Ammon's horn (tissue), 1 donor: ENCODE measurements around the gene KIF18B.

ENCODE experiments used
- DNase-seq: peaks from one replicate; pipeline ENCODE4 v3.0.0-alpha.2; 2016; ENCODE audit warnings: low spot score

The KIF18B gene

DNA sequence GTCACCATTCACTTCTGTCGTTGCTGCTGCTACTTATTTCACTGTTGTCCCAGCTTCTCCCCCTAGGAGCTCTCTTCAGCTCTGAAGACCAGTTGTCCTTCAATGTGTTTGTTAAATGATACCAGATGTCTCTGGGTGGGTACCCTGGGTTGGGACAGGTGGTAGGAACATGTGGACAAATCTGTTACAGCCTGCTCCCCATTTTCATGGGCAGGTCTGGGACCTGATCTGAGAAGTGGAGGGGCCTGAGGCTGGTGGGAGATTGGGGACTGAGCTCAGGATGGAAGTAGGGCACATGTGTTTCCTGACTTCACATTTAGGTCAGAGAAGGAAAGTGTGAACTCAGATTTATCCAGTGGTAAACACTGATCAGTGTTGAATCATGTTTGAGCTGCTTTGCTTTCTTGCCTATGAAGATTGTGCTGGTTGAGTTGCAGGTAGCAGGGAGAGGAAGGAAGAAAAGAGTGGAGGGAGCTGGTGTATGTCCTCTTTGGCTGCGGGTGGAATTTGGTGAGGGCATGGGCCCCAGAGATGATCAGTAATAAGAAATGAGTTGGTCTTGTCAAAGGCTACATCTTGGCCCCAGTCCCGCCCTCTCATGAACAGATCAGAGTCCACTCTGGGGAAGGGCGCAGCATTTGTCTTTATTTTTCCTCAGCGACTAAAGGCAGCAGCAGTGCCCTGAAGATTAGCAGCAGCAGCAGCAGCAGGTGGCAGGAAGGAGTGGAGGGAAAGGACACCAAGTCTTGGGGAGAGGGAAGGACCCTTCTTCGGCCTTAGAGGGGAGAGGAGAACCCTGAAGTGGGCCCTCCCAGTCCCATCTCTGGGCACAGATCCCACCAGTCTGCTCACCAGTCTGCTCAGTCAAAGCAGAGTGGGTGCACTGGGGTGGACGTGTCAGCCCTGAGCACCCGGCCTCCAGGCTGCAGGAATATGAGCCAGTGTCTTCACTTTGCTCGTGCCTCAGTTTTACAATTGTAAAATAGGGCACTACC is 42.3 kb downstream of the KIF18B start:
- DNase-seq = no peak

DNA sequence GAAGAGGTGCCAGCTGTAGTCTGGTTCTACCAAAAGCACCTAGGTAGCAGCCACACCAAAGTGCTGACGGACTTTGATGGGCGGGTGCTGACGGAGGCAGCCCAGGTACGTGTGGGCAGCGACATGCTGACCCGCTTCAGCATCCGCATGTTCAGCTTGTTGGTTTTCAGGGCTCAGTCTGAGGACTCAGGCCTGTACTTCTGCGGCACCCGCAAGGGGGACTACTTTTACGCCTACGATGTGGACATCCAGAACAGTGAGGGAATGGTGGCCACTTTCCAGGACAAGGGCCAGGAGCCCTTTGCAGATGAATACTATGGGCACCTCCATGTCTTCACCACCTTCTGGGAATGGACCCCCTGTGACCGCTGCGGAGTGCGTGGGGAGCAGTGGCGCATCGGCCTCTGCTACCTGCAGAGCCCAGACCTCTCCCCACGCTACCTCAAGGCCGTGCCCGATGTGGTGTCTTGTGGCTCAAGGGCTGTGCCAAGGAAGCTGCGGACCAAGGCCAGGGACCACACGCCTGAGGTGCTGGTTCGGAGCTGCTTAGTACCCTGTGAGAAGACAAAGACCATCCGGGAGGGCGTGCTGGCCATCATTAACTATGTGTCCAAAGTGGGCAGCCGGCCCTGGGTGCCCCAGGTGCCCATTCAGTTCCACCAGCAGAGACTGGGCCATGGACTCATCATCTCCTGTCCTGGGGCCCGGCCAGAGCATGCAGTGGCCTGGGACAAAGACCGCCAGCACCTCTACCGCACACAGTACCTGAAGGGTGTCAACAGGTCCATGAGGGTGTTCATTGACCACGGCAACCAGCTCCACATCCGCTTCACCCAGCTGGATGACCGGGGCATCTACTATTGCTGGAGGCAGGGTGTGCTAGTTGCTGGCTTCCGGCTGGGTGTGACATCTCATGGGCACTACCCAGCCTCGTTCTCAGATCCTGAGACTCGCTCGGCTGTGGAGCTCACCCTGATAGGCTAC is 43.3 kb downstream of the KIF18B start:
- DNase-seq = peak; percentile 50

DNA sequence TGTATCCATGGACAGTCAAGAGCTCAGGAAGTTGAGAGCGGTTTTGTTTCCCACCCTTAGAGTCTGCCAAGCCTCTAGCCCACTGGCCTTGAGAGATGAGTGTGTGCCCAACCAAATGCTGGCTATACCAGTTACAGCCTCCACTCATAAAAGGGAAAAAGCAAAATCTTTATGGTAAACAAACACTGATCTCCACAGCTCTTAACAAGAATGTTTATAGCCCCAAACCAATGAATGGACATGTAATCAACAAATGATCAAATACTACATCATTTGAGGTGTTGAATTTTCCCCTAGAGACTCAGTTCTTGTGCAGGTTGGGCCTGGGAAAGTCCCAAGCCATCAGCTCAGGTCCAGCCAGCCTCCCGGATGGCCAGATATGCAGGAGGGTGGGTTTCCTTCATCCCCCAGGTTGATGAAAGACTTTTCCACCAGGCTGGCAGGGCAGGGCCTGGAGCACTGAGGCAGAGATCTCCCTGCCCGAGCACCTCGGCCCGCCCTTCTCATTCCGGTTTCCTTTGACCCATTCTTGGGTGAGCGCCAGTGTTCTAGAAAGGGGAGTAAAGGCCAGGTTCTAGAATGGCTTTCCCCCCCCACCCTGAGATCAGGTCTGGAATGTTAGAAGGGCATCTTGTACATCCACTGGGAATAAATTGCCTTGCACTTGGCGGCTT is 44.4 kb downstream of the KIF18B start:
- DNase-seq = no peak

DNA sequence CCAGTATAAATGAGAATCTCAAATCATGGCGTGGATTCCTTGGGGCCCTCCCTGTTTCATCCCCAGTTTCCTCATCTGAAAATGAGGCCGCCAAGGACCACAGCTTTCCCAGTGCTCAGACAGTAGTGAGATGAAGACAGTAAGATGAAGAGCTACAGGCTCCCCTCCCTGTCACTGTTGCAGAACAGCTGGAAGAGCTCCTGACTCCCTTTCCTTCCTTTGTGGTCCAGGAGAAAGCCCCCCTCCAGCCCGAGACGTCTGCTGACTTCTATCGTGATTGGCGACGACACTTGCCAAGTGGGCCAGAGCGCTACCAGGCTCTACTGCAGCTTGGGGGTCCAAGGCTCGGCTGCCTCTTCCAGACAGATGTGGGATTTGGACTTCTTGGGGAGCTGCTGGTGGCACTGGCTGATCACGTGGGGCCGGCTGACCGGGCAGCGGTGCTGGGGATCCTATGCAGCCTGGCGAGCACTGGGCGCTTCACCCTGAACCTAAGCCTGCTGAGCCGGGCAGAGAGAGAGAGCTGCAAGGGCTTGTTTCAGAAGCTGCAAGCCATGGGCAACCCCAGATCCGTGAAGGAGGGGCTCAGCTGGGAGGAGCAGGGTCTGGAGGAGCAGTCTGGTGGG is 45.3 kb downstream of the KIF18B start:
- DNase-seq = no peak

DNA sequence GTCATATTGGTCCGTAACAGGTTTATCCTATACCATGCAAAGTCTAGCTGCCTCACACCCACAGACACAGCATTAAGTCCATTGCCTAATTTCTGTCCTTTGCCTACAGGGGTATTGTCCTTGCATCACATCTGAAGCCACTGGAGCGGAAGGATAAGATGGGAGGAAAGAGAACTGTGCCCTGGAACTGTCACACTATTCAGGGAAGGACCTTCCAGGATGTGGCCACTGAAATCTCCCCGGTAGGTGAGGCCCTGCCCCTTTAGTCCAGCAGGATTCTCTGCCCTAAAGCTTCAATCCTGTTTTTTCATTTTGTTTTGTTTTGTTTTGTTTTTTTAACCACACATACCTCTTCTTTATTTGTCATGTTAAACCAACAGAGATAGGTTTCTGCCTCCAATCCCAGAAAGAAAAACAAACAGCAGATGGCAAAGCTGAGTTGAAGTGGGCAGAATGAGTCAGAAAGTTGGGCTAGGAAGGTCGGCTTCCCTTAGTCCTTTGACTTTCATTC is 46.1 kb downstream of the KIF18B start:
- DNase-seq = no peak

DNA sequence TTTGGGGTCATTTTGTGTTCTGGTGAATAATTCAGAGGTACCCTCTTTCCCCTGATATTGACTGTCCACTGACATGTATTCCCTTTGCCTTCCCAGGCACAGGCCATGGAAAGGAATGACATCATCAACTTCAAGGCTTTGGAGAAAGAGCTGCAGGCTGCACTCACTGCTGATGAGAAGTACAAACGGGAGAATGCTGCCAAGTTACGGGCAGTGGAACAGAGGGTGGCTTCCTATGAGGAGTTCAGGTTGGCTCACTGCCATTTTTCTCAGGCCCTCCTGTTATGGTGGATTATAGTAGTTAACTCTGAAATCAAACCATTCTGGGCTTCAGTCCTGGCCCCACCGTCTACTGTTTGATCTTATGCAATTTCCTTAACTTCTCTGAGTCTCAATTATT is 46.7 kb downstream of the KIF18B start:
- DNase-seq = no peak

DNA sequence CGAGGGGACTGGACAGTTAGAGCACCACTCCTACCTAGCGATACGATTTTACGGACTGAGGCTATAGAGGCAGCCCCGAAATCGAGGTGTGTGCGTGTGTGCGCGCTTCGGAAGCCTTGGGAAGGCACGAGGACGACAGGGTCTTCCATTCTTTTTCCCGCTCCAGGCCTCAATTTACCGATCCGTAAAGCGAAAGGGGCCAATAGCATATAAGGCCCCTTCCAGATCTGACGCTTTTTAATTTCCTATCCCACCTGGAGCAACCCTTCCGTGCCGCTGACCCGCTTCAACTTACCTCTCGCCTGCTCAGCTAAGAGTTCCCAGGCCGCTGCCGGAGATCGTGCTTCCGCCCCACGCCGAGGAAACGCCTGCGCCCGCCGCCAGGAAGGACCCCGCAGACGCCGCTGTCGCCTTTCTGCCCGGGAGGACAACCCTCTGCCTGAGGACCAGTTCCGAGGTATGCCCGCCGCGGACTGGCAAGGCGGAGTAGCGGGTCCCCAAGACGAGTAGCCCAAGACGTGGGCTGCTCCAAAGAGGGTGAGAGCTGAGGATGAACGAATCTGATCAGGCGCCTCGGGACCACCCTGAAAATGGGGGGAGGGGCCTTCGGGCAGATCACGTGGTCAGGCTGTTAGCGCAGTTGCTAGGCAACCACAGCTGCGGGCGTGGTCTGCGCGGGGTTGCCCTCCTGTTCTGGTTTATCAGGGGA is 48.3 kb downstream of the KIF18B start, which contains the start of gene EFTUD2:
Gene EFTUD2 (minus strand): TSS at position 372 of the 709 bp plus-strand sequence. CDS start 4,924 bp downstream, outside the sequence.
- DNase-seq = peak; percentile 93

DNA sequence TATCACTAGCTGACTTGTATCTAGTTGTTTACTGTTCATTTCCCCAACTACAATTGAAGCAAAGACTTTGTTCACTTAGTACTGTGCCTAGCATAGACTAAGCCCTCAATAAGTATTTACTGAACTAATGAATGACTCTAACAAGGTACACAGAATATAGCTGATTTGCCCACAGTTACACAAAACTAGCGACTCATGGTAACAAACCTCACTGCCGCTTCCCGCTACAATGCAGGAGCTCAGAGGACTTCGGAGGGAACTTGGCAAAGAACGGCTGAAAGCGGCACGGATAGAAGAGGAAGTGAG is 48.9 kb downstream of the KIF18B start:
- no peak for DNase-seq

DNA sequence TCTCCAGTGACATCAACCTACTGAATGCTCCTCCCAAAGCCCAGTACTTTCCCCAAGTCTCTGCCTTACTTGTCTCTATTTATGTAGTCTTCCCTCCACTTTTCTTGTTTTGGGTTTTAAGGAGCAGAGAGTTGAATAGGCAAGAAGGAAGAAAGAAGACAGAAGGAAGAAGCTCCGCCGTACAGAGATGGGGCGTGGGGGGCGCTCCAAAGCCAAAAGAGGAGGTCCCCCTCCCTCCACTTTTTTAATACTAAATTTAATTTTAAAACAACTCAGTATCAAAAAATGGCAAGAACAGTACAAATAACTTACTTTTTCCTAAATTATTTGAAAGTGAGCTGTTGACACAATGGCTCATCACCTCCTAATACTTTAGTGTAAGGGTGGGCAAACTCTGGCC is 52.9 kb downstream of the KIF18B start:
- DNase-seq = no peak

DNA sequence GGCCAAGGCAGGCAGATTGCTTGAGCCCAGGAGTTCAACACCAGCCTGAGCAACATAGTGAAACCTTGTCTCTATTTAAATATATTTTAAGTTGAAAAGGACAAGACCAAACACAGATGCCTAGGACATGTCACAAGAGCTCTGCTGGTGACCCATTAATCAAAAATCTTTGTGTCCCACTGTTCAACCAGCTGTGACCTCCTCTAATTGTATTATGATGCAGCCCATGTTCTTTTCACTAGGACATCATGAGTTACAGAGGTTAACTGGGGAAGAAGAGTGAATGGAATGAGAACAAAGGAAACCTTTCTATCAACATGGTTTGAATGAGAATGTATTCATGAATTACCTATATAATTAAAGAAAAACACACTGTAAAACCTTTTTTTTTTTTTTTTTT is 55.3 kb downstream of the KIF18B start:
- DNase-seq = no peak

DNA sequence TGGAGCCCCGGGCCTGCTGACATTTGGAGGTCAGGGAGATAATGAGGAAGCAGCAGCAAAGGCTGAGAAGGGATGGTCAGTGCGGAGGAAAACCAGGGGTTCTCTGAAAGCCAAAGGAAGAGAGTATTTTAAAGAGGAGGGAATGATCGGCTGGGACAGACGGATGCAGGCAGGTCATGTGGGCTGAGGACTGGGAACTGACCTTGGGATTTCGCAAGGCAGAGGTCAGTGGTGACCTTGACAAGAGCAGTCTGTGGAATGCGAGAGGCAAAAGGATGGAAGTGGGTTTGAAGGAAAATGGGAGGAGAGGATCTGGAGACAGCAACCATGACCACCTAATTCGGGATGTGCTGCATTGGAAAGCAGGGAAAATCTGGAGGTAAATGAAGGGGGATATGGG is 58.6 kb downstream of the KIF18B start:
- DNase-seq = no peak

DNA sequence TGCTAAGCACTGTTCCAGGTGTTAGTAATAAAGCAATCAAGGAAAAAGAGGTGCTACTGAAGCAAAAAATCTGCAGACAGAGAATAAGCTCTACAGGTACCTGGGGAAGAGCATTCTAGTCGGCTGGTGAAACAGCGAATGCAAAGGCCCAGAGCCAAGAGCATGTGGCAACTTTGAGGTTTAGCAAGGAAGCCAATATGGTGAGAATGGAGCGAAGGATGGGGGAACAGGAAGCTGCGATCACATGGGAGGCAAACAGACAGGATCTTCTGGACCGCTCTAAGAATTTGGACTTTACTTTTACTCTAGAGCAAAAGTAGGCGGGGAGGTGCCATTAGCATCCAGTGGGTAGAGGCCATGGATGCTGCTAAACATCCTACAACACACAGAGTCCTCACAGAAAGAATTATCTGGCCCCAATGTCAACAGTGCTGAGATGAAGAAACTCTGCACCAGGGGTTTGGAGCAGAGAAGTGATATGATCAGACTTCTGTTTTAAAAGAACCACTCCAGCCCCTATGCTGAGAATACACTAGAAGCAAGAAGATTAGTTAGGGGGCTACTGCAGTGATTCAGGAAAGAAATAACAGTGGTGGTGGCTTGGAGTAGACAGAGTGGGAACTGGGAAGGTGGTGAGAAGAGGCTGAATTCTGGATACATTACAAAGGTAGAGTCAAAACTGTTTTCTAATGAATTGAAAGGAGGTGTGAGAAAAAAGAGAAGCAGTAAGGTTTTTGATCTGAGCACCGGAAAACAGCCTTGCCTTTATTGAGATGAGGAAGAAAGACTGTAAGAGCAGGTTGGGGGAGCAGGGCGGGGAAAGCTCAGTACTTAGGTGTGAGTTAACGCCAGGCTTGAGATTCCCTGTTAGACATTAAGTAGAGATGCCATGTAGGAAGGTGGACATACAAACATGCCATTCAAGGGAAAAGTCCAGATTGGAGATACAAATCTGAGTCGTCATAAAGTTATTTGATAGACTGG is 59.3 kb downstream of the KIF18B start:
- no peak for DNase-seq

DNA sequence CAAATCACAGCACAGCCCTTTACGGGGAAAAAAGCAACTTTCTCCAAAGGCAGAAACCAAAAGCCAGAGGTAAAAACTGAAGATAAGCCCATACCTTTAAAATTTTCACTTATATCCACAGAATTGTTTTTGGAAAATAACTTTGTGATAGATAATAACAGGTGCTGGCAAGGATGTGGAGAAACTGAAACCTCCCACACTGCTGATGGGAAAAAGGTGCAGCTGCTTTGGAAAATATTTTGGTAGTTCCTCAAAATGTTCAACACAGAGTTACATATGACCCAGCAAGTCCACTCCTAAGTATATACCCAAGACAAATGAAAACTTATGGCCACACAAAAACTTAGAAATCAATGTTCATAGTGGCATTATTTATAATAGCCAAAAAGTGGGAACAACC is 60.6 kb downstream of the KIF18B start:
- no peak for DNase-seq

DNA sequence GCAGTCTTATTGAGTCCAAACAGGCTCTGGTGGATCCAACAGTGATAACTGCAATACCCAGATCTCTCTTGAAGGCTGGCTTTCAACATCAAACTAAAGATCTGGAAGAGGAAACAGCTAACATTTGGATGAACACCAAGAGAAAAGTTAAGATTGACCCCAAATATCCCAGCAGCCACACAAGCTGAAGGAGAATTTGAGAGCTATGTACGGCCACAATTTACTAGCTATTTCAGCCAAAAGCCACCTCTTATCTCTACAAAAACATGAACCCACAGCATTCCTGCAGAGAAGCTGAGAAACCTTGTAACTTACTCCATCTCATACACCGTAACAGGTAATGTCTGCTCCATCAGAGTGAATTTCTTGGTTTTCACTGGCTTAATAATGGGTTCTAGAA is 62.6 kb downstream of the KIF18B start:
- DNase-seq = no peak

DNA sequence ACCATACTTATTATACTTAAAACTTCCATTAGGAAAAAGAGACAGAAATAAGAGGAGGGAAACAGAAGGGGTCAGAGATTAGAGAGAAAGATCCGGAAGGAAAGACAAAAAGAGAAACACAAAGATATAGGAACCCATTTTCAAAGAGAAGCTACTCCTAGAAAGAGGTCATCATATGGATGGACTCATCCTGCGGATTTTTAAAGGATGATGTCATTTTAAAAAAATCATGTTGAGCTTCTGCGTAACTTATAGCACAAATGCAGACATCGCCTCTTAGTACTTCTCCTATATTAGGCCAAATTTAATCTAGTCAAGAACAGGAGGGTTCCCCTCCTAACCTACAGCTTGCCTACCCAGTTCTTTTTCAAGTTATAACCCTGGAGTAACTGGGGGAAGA is 66.4 kb downstream of the KIF18B start:
- no peak for DNase-seq

DNA sequence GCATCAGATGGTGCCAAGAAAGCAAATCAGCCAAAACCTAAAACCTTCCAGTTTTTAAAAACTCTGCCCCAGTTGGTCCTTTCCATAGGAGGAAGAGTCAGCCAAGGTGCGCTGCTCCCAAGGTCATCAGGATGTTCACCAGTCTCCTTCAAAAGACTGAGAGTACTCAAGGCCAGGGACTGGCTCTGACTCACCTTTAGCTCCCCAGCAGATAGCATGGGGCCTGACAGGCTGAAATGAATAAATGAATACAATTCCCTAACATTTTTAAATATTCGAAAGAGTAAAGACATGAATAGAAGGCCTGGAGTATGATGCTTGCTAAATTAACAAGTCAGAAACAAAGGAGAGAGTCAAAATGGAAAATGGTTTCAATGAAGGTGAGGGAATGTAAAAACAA is 67.5 kb downstream of the KIF18B start:
- DNase-seq = no peak

DNA sequence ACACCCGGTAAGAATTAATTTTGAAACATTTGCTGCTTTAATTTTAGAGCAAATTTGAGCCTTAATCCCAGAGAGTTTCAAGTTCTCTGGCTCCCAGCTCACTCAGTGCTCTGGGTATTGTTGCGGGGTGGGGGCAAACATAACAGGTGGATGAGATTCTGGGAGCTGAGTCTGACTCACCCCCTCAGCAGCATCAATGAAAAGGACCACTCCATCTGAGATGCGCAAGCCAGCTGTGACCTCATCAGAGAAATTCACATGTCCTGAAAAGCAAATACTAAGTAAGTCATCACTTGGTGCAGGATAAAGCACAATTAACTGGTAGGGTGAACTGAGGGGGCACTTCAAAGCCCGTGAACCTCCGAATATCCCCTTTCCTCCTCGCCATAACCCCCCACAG is 68.2 kb downstream of the KIF18B start:
- DNase-seq = no peak

DNA sequence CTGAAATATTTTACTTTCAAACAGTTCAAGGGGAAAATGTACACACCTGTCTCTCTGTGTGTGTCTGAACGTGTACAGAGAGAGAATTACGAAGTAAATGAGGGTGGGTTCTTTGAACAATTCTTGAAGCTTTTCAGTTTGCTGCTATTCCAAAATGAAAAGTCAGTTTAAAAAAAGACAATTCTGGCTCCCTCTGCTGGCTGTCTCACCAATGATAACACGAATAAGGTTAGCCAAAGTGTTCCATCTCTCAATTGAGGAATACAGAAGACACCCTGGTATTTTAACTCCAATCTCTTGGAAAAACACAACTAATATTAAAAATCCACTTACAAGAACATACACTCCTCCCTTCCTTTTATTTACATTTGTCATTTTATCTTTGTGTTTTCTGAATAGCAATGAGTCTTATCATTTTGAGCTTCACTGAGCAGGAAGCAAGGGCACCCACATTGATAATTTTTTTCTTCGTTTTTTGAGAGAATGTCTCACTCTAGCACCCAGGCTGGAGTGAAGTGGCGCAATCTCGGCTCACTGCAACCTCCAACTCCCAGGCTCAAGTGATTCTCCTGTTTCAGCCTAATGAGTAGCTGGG is 68.8 kb downstream of the KIF18B start:
- DNase-seq = peak; percentile 30

DNA sequence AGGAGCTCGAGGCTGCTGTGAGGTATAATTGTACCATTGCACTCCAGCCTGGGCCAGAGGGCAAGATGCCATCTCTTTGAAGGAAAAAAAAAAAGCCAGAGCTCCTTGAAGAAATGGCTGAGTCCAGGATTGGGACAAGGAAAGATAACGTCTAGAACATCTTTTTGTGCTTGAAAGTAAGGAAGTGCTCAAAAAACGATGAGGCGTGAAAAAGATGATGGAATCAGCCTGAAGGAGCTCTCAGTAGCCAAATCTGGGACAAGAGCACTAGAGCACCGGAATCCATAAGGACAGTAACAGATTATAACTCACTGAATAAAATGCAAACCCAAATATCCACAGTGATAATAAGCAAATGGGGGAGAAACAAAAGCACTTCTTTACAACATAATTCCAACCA is 70.5 kb downstream of the KIF18B start:
- DNase-seq = no peak
